Breast epithelium (tissue), 3 donors: ENCODE data around the gene PARP15.

Source experiments
- POLR2A ChIP-seq: fragments of 450-650 bp; IDR thresholded peaks from one replicate; pipeline ENCODE4 v1.6.1; 2016; ENCODE audit warnings: antibody characterized with exemption, mild to moderate bottlenecking, moderate library complexity
- POLR2AphosphoS5 ChIP-seq, 3 donors: sonication (generic); formaldehyde crosslinking; IDR thresholded peaks; one replicate each; pipeline ENCODE4 v1.6.1; 2017; ENCODE audit warnings: antibody characterized with exemption in 3 of 3

DNA sequence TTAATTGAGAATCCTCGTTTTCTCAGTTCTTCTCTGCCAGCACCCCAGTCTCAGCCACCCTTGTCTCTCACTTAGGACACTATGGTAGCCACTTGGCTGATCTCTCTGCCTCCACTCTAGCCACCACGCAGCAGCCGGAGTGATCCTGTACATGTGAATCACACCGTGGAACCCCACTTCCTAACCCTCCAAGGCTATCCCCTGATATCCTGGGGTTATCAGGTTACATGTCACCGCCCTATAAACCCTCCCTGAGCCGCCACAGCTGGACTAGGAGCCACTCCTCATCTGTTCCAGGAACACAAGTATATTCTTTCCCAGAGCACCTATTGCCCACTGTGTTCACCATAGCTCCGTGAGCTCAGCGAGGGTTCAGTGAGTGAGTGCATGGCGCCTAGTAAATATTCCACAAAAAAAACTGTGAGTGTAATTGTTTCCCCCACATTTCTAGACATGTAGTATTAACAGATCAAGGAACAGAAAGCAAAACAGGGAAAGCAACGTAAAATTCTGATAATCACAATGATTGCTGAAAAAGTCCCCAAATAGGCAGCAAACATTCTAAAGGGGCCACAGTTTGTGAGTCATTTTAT is 102.5 kb downstream of the PARP15 start:
- no peak for TF ChIP-seq POLR2A
- TF ChIP-seq POLR2AphosphoS5 (IDR thresholded peaks at IDR 0.05), result no peak
